Neural progenitor cell (in vitro differentiated cells): Measurements from ENCODE around the gene SH2D4B. TPM values are rescaled to one million over a fixed set of nuclear protein-coding genes. Genes with fewer than 3 reads are reported as not detected.

Experiments
- DNase-seq: peaks from one replicate; pipeline ENCODE4 v3.0.0-alpha.2; 2016; ENCODE audit warnings: low spot score
- H2AFZ ChIP-seq: fragments of 200-600 bp; sonication (generic); replicated peaks from 2 replicates; pipeline ENCODE4 v1.6.1; 2016; ENCODE audit warnings: antibody characterized with exemption
- H3F3A ChIP-seq: fragments of 200-600 bp; sonication (generic); 2 replicates; pipeline ENCODE4 v1.6.1; 2016; ENCODE audit warnings: antibody characterized with exemption, low read depth
- H3K27ac ChIP-seq: fragments of 200-600 bp; sonication (generic); 2 replicates; pipeline ENCODE4 v1.5.1; 2016; ENCODE audit warnings: mild to moderate bottlenecking
- H3K27me3 ChIP-seq: fragments of 200-600 bp; sonication (generic); 2 replicates; pipeline ENCODE4 v1.6.1; 2016; ENCODE audit warnings: mild to moderate bottlenecking, moderate library complexity
- H3K36me3 ChIP-seq: fragments of 200-600 bp; sonication (generic); 2 replicates; pipeline ENCODE4 v1.5.1; 2016
- H3K4me1 ChIP-seq: fragments of 200-600 bp; sonication (generic); 2 replicates; pipeline ENCODE4 v1.6.1; 2016; ENCODE audit warnings: mixed run types
- H3K4me2 ChIP-seq: fragments of 200-600 bp; sonication (generic); 2 replicates; pipeline ENCODE4 v1.6.1; 2016
- H3K4me3 ChIP-seq: fragments of 200-600 bp; sonication (generic); 2 replicates; pipeline ENCODE4 v1.5.1; 2016
- H3K79me2 ChIP-seq: fragments of 200-600 bp; sonication (generic); 2 replicates; pipeline ENCODE4 v1.6.1; 2016; ENCODE audit warnings: low read depth
- H3K9ac ChIP-seq: fragments of 200-600 bp; sonication (generic); 2 replicates; pipeline ENCODE4 v1.6.1; 2016
- H3K9me3 ChIP-seq: fragments of 200-600 bp; sonication (generic); 2 replicates; pipeline ENCODE4 v1.5.1; 2016; ENCODE audit warnings: low read depth
- H4K20me1 ChIP-seq: fragments of 200-600 bp; sonication (generic); 2 replicates; pipeline ENCODE4 v1.6.1; 2016; ENCODE audit warnings: low read depth
- H3K27ac Mint-ChIP-seq: 3 replicates; pipeline ENCODE4 v1.8.0; 2021; ENCODE audit warnings: mixed read lengths
- H3K27me3 Mint-ChIP-seq: 2 replicates; pipeline ENCODE4 v1.8.0; 2022; ENCODE audit warnings: low read depth, mild to moderate bottlenecking, inconsistent platforms, moderate library complexity, mixed read lengths; ENCODE audit not compliant: insufficient read depth
- H3K36me3 Mint-ChIP-seq: 3 replicates; pipeline ENCODE4 v1.8.0; 2021; ENCODE audit warnings: mixed read lengths
- H3K4me1 Mint-ChIP-seq: 3 replicates; pipeline ENCODE4 v1.8.0; 2021; ENCODE audit warnings: mixed read lengths
- H3K4me3 Mint-ChIP-seq: 3 replicates; pipeline ENCODE4 v1.8.0; 2021; ENCODE audit warnings: mild to moderate bottlenecking, moderate library complexity, mixed read lengths
- H3K9me3 Mint-ChIP-seq: 3 replicates; pipeline ENCODE4 v1.8.0; 2020; ENCODE audit warnings: mixed read lengths
- CTCF ChIP-seq: fragments of 200-600 bp; sonication (generic); IDR thresholded peaks from 2 replicates; pipeline ENCODE4 v1.5.1; 2017; ENCODE audit warnings: antibody characterized with exemption, mild to moderate bottlenecking
- EZH2 ChIP-seq: fragments of 200-600 bp; sonication (generic); IDR thresholded peaks from 2 replicates; pipeline ENCODE4 v1.6.1; 2017; ENCODE audit warnings: antibody characterized with exemption, mild to moderate bottlenecking, moderate library complexity
- EZH2phosphoT487 ChIP-seq: fragments of 200-600 bp; sonication (generic); IDR thresholded peaks from 2 replicates; pipeline ENCODE4 v1.6.1; 2017; ENCODE audit warnings: antibody characterized with exemption
- total RNA-seq: library from RNA; depleted of rRNA; stranded (reverse); fragments of >200 nt; gene quantifications from 2 replicates; pipeline ENCODE4 v1.2.3, GENCODE V29; 2015; ENCODE audit warnings: low replicate concordance

The SH2D4B gene
- total RNA-seq, 1 donor from 2014 or later, result 0.11 TPM

GRCh38 chr10:80674809-80675208 lies 137.1 kb downstream of the SH2D4B start:
- Histone ChIP-seq H4K20me1 (no peaks in the 10 kb centered on the region), H3K27me3 (no peaks in the 10 kb centered on the region), H3K9me3 (no peaks in the 10 kb centered on the region), H3K36me3 (no peaks in the 10 kb centered on the region), H3F3A (no peaks in the 10 kb centered on the region), H3K9ac (no peak overlapping the region), H2AFZ (no peak overlapping the region), H3K4me2 (no peak overlapping the region), H3K4me1 (no peaks in the 10 kb centered on the region), H3K4me3 (no peak overlapping the region), H3K27ac (no peak overlapping the region), H3K79me2 (no peaks in the 10 kb centered on the region)
- no peak for DNase-seq
- Mint-ChIP-seq H3K27ac (no peak overlapping the region), H3K4me1 (peaks cover 3% of the 10 kb centered on the region), H3K9me3 (peaks cover 5% of the 10 kb centered on the region), H3K4me3 (no peak overlapping the region), H3K27me3 (peaks cover 2% of the 10 kb centered on the region), H3K36me3 (no peaks in the 10 kb centered on the region)
- TF ChIP-seq EZH2phosphoT487 (no peak), CTCF (no peak), EZH2 (no peak)

GRCh38 chr10:80681142-80681541 lies 143.4 kb downstream of the SH2D4B start:
- no peak for DNase-seq
- Histone ChIP-seq H3K9ac (no peak overlapping the region), H3K27ac (no peak overlapping the region), H3K4me3 (no peak overlapping the region), H3K36me3 (no peaks in the 10 kb centered on the region), H3K4me2 (no peak overlapping the region), H3K27me3 (no peaks in the 10 kb centered on the region), H3K4me1 (no peaks in the 10 kb centered on the region), H3F3A (no peaks in the 10 kb centered on the region), H4K20me1 (no peaks in the 10 kb centered on the region), H3K79me2 (no peaks in the 10 kb centered on the region), H2AFZ (no peak overlapping the region), H3K9me3 (no peaks in the 10 kb centered on the region)
- TF ChIP-seq EZH2phosphoT487, result no peak
- no peak for TF ChIP-seq EZH2
- no peak for TF ChIP-seq CTCF
- H3K27me3 Mint-ChIP-seq, result peaks cover 2% of the 10 kb centered on the region
- H3K36me3 Mint-ChIP-seq, result no peaks in the 10 kb centered on the region
- H3K27ac Mint-ChIP-seq, result no peak overlapping the region
- H3K4me1 Mint-ChIP-seq, result no peaks in the 10 kb centered on the region
- H3K4me3 Mint-ChIP-seq, result no peak overlapping the region
- peaks cover 5% of the 10 kb centered on the region for H3K9me3 Mint-ChIP-seq

- no peak overlapping the region for H3K4me3 Mint-ChIP-seq
- no peak overlapping the region for H3K4me2 ChIP-seq
- H4K20me1 ChIP-seq, result no peaks in the 10 kb centered on the region
- no peaks in the 10 kb centered on the region for H3K4me1 ChIP-seq
- H3K36me3 ChIP-seq, result no peaks in the 10 kb centered on the region
- H3K9me3 Mint-ChIP-seq, result no peaks in the 10 kb centered on the region
- H3K27me3 ChIP-seq, result no peaks in the 10 kb centered on the region
- no peak overlapping the region for H3K4me3 ChIP-seq
- H3K9ac ChIP-seq, result no peak overlapping the region
- no peaks in the 10 kb centered on the region for H3K9me3 ChIP-seq
- no peak overlapping the region for H3K27ac Mint-ChIP-seq
- no peaks in the 10 kb centered on the region for H3K79me2 ChIP-seq
- no peaks in the 10 kb centered on the region for H3F3A ChIP-seq
- H3K4me1 Mint-ChIP-seq, result peaks cover 3% of the 10 kb centered on the region
- no peak overlapping the region for H2AFZ ChIP-seq
- H3K27ac ChIP-seq, result no peak overlapping the region
- TF ChIP-seq CTCF (no peak), EZH2 (no peak)
- peaks cover 2% of the 10 kb centered on the region for H3K27me3 Mint-ChIP-seq
- H3K36me3 Mint-ChIP-seq, result no peaks in the 10 kb centered on the region
- DNase-seq, result no peak
Observed at GRCh38 chr10:80684259-80684658, 146.6 kb downstream of the SH2D4B start.
